IMR-90 (cell line): ENCODE results near the gene NRXN2.

Experiments
- ELK1 ChIP-seq: fragments of 150-350 bp; IDR thresholded peaks from 2 replicates; pipeline ENCODE4 v1.6.1; 2016; ENCODE audit warnings: low read depth, mild to moderate bottlenecking, low read length, moderate library complexity, borderline replicate concordance
- MAFK ChIP-seq: IDR thresholded peaks from 2 replicates; pipeline ENCODE4 v1.6.1; 2012; ENCODE audit warnings: low read depth, low read length, improper control_type of control experiment
- MXI1 ChIP-seq: IDR thresholded peaks from 2 replicates; pipeline ENCODE4 v1.6.1; 2012; ENCODE audit warnings: low read depth, mild to moderate bottlenecking, low read length, moderate library complexity, borderline replicate concordance
- POLR2A ChIP-seq: IDR thresholded peaks from 2 replicates; pipeline ENCODE4 v1.6.1; 2012; ENCODE audit warnings: mild to moderate bottlenecking, low read depth, low read length
- RAD21 ChIP-seq: IDR thresholded peaks from 2 replicates; pipeline ENCODE4 v1.6.1; 2012; ENCODE audit warnings: low read length, improper control_type of control experiment
- RCOR1 ChIP-seq: IDR thresholded peaks from 2 replicates; pipeline ENCODE4 v1.6.1; 2012; ENCODE audit warnings: mild to moderate bottlenecking, low read length, improper control_type of control experiment; ENCODE audit not compliant: insufficient replicate concordance
- RFX5 ChIP-seq: IDR thresholded peaks from 2 replicates; pipeline ENCODE4 v1.8.0; 2012; ENCODE audit warnings: low read depth, mild to moderate bottlenecking, low read length, moderate library complexity
- TF ChIP-seq, protein P1 (sequence below): conservative IDR thresholded peaks from 2 replicates; pipeline ENCODE4 v1.5.1; 2012; ENCODE audit warnings: mild to moderate bottlenecking, low read depth, low read length, improper control_type of control experiment
- TF ChIP-seq, protein P2 (sequence below): fragments of 150-350 bp; IDR thresholded peaks from 2 replicates; pipeline ENCODE4 v1.6.1; 2017; ENCODE audit warnings: mild to moderate bottlenecking, antibody characterized with exemption, low read length, low read depth

GRCh38 chr11:64585150-64585549 lies 137.8 kb downstream of the NRXN2 start:
- TF ChIP-seq RFX5: no peak
- TF ChIP-seq, protein P1, sequence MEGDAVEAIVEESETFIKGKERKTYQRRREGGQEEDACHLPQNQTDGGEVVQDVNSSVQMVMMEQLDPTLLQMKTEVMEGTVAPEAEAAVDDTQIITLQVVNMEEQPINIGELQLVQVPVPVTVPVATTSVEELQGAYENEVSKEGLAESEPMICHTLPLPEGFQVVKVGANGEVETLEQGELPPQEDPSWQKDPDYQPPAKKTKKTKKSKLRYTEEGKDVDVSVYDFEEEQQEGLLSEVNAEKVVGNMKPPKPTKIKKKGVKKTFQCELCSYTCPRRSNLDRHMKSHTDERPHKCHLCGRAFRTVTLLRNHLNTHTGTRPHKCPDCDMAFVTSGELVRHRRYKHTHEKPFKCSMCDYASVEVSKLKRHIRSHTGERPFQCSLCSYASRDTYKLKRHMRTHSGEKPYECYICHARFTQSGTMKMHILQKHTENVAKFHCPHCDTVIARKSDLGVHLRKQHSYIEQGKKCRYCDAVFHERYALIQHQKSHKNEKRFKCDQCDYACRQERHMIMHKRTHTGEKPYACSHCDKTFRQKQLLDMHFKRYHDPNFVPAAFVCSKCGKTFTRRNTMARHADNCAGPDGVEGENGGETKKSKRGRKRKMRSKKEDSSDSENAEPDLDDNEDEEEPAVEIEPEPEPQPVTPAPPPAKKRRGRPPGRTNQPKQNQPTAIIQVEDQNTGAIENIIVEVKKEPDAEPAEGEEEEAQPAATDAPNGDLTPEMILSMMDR: no peak
- no peak for TF ChIP-seq ELK1
- no peak for TF ChIP-seq POLR2A
- TF ChIP-seq MAFK: no peak
- TF ChIP-seq, protein P2, sequence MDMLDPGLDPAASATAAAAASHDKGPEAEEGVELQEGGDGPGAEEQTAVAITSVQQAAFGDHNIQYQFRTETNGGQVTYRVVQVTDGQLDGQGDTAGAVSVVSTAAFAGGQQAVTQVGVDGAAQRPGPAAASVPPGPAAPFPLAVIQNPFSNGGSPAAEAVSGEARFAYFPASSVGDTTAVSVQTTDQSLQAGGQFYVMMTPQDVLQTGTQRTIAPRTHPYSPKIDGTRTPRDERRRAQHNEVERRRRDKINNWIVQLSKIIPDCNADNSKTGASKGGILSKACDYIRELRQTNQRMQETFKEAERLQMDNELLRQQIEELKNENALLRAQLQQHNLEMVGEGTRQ: no peak
- no peak for TF ChIP-seq RCOR1
- TF ChIP-seq MXI1: no peak
- TF ChIP-seq RAD21: no peak
